Right kidney (tissue), 1 donor: ENCODE measurements around the gene MYH3.

Experiments used
- DNase-seq: peaks from one replicate; pipeline ENCODE4 v3.0.0-alpha.2; 2016

MYH3 gene

DNA sequence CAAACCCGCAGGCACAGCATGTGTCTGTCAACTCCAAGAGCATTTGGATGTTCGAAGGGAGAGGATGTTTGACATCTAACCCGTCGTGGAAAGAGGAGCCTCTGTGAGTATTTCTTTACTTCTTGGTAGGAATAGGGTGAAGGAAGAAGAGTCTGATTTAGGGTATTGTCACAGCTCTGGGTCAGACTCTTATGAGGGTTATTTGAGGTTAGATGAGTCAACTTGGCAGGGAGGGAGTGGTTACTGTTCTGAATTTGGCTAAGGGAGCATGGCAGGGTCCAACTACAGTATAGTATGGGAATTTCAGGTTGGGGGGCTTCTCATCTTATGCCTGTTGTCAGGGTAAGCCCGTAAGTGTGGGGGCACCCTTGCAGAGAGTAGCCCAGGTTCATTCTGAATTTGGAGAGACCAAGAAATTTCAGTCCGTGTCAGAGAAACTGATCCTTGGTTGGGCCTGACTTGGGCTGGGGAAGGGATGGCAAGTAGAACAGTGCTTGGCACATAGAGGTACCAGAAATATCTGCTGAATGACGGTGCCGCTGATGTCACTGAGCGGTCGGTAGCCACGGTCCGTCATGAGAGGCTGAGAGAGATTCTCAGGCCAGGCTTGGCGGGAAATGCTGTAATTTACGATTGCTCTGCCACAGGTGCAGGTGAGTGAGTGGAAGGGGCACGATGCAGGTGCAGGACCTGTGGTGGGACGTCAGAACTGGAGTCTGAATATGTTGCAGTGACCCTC lies 43.2 kb downstream of the MYH3 start:
- DNase-seq: no peak

- DNase-seq: no peak
Observed at GRCh38 chr17:10612957-10613744, 44.0 kb downstream of the MYH3 start.

GRCh38 chr17:10610884-10611283 lies 46.2 kb downstream of the MYH3 start:
- DNase-seq: no peak

- no peak for DNase-seq
Observed at GRCh38 chr17:10608244-10608643, 48.9 kb downstream of the MYH3 start.

GRCh38 chr17:10606110-10606509 lies 51.0 kb downstream of the MYH3 start:
- no peak for DNase-seq

GRCh38 chr17:10605221-10605783 lies 51.8 kb downstream of the MYH3 start:
- no peak for DNase-seq

DNA sequence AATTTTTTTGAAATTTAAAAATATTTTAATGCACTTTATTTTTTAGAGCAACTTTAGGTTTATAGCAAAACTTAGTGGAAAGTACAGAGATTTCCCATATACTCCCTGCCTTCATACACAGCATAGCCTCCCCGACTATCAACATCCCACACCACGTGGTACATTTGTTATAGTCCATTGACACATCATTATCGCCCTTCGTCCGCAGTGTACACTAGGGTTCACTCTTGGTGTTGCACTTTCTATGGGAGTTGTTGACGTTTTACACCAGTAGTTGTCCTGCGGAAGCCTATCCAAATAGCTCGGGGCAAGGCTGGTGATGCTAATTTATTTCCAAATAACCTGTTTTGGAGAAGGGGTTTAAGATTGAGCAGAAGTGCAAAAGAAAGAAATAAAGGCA lies 52.6 kb downstream of the MYH3 start:
- no peak for DNase-seq

DNA sequence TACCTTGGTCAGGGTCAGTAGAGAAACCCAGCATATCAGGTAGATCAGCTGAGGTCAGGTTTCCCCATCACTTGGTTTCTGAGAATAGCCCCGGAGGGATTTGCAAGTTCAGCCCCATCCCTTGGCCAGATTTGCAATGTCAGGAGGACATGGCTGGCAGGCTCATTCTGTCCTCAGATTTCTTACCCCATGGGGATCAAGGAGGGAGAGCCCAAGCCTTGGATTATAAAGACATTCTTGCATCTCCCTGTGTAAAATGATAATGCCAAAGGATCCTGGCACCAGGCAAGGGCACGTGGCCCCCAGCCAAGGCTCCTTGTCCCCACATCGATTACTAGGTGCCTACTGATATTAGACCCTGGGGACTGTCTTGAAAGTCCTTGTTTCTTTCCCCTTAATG lies 53.2 kb downstream of the MYH3 start:
- no peak for DNase-seq

GRCh38 chr17:10600571-10600970 lies 56.5 kb downstream of the MYH3 start:
- DNase-seq: no peak

DNA sequence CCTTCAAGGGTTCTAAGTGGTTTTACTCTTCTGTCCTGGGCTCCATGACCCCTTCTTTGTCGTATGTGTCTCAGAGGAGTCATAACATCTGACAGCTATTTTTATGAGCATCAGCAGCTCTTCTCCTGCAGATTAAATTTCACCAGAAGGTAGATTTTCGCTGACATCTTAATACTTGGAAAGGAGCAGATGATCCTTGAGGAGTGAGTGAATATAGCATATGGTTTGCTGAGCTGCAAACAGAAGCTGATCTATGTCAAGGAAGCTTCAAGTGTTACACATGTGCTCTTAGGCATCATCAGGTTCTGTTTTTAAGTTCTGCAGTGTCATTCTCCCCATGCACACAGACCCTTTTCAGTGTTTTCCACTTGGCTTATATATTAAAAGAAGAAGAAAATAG lies 58.5 kb downstream of the MYH3 start:
- DNase-seq: no peak

- no peak for DNase-seq
Observed at GRCh38 chr17:10589553-10590145, 67.5 kb downstream of the MYH3 start.

- no peak for DNase-seq
Observed at GRCh38 chr17:10585529-10585928, 71.6 kb downstream of the MYH3 start.

GRCh38 chr17:10583834-10584233 lies 73.3 kb downstream of the MYH3 start:
- DNase-seq: no peak

DNA sequence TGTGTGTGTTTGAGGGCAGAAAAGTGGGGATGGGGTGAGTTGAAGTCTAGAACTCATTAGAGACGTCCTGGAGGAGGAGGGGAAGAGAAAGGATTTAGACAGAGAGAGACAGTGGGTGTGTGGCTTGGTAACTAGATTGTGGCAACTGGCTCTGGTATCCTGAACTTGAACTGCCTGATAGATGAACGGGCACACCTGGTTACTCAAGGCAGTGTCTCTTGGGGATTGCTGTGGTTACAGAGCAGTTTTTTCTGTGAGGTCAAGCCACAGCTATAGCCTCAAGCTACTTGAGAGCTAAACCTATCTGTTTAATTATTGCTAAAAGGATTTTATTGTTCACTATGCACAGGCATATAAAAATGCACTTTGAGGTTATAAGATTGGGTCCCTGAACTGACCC lies 77.8 kb downstream of the MYH3 start:
- DNase-seq: no peak
